Activated T-cell treated with anti-CD3 and anti-CD28 coated beads for 4 hours (primary cell): ENCODE data around the gene LRCH1.
"Not testable (repeated sequence)": the region's sequence is repeated elsewhere in the genome, so short reads cannot be mapped to it uniquely, and the experiment has no call there.

ENCODE experiments used
- DNase-seq: peaks from one replicate; pipeline ENCODE4 v3.0.0-alpha.2; 2020

The LRCH1 gene

GRCh38 chr13:46552889-46553520 lies at the start of gene LRCH1:
Gene LRCH1, plus strand, starts transcription at chr13:46553170. Its CDS starts 227 bp downstream, at chr13:46553397.
- DNase-seq, result peak; percentile 80

- DNase-seq, result no peak
Observed at GRCh38 chr13:46504036-46504435, 48.9 kb upstream of the LRCH1 start.

GRCh38 chr13:46507981-46508380 lies 45.0 kb upstream of the LRCH1 start:
- DNase-seq, result no peak

GRCh38 chr13:46509981-46510380 lies 43.0 kb upstream of the LRCH1 start:
- DNase-seq, result no peak

GRCh38 chr13:46515803-46516202 lies 37.2 kb upstream of the LRCH1 start:
- DNase-seq, result no peak

- DNase-seq, result no peak
Observed at GRCh38 chr13:46516599-46517338, 36.2 kb upstream of the LRCH1 start.

GRCh38 chr13:46517748-46518147 lies 35.2 kb upstream of the LRCH1 start:
- DNase-seq, result not testable (repeated sequence)

- DNase-seq, result no peak
Observed at GRCh38 chr13:46519182-46519581, 33.8 kb upstream of the LRCH1 start.

- DNase-seq, result no peak
Observed at GRCh38 chr13:46520166-46520565, 32.8 kb upstream of the LRCH1 start.

GRCh38 chr13:46521486-46521885 lies 31.5 kb upstream of the LRCH1 start:
- DNase-seq, result no peak

GRCh38 chr13:46521921-46522747 lies 30.8 kb upstream of the LRCH1 start:
- no peak for DNase-seq

- DNase-seq, result no peak
Observed at GRCh38 chr13:46522748-46523030, 30.3 kb upstream of the LRCH1 start.

- DNase-seq, result no peak
Observed at GRCh38 chr13:46523972-46524752, 28.8 kb upstream of the LRCH1 start.

- no peak for DNase-seq
Observed at GRCh38 chr13:46526100-46526735, 26.8 kb upstream of the LRCH1 start.

- no peak for DNase-seq
Observed at GRCh38 chr13:46526740-46527139, 26.2 kb upstream of the LRCH1 start.

- no peak for DNase-seq
Observed at GRCh38 chr13:46527237-46527636, 25.7 kb upstream of the LRCH1 start.

GRCh38 chr13:46529216-46529919 lies 23.6 kb upstream of the LRCH1 start:
- no peak for DNase-seq

- no peak for DNase-seq
Observed at GRCh38 chr13:46530084-46530935, 22.7 kb upstream of the LRCH1 start.

- no peak for DNase-seq
Observed at GRCh38 chr13:46531953-46532352, 21.0 kb upstream of the LRCH1 start.

GRCh38 chr13:46535002-46535401 lies 18.0 kb upstream of the LRCH1 start:
- DNase-seq, result no peak

- DNase-seq, result no peak
Observed at GRCh38 chr13:46535825-46536224, 17.1 kb upstream of the LRCH1 start.
